HG02623 (cell line): ENCODE measurements around the gene LPP.

Experiments used
- ATAC-seq: cut with Tn5 transposase; IDR thresholded peaks from one replicate; pipeline ENCODE4 v1.9.1; 2021; ENCODE audit warnings: moderate library complexity; ENCODE audit not compliant: unreplicated experiment

LPP gene

DNA sequence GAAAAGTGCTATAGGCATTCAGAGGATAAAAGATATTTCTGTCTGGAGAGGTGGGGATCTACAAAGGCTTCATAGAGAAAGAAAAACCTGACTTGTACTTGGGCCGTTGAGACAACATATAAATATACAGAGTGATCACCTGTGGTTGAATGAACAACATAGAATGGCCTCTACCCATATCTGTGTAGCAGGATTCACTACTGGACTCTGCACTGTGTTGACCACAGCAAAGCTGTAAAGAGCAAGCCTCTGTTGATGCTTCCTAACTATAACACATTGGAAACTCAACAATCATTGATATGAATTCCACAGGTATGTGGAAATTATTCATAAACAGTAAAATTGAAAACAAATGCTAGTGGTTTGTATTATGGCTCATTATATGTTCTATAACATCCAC lies 19.1 kb upstream of the LPP start:
- ATAC-seq = no peak

DNA sequence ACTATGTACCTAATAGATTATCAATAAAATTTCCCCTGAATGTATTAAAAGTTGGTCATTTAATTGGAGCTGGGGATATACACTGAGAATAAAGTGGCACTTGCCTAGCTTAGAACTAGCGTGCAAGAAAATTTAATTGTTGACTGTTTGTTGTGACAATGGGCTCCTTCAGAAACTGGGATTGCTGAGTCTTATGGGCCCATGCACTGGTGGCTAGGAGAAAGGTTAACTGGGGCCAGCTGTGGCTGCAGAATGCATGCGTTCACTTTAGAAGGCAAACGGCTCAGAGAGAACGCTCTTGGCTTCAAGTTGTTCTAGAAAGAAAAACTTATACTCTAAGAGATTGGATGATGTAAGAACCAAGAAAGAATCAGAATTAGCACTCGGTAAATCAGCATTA lies 18.7 kb upstream of the LPP start:
- no peak for ATAC-seq

DNA sequence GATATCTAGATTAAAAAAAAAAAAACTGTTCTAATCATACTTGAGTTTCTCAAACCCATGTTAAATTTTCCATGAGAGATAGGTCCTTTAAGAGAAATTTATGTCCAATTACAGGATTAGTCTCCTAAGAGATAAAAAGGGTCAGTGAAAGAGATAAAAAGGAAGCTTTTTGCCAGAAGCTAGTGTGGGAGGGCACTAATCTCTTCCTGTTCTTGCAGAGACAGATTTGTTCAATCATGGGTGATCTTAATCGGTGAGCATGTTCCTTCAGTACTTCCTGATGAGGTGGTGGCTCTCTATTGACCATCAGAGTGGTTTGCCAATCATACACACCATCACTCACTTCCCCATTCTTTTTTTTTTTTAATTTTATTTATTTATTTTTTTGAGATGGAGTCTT lies 16.9 kb upstream of the LPP start:
- ATAC-seq = no peak

DNA sequence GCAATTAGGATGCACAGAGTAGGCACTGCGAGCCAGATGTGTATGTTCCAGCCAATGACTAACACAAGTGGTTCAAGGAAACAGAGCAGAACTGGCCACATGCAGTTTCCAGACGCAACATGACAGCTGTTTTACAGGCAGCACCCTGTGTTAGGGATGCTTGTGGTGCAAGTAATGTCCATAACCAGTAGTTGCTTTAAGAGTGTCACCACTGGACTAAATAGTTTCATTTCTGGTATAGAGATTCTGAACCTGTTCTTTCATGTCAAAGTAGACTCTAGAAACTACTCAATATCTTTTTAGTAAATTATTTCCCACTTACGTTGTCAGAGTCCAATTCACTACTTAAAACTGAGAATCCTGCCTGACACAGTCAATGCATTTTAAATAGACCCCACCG lies 14.5 kb upstream of the LPP start:
- ATAC-seq = no peak

DNA sequence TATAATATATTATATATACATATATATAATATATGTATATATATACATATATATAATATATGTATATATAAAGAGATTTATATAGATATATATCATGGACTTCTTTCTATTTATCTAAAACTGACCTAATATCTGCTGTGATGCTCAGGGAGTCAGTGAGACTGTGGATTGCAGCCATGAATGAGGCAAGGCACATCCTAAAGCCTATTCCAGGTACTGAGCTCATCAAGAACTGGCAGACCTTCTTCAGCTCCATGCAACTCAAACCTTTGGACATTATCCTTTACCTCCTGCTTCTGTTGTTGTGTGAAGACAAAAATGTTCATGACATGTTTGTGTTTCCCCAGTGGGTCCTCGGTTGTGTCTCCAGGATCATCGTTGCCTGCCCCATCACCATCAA lies 7.7 kb upstream of the LPP start:
- no peak for ATAC-seq

DNA sequence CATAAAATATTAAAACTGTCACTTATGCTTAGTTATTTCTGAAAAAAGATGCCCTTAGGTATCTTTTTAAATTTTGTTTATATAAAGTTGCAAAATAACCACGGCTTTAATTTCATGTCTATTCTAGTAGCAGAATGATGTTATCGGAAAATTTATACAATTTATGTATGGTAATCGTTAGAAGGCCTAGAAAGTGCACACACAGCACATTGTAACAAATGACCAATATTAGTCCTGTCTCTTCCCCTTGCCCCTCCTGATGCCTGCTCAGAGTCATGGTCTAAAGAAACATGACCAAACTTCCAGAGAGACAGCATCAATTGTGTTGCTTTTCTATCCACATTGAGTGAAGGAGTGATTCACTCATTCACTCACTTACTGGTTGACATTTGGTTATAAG lies 6.2 kb upstream of the LPP start:
- no peak for ATAC-seq

DNA sequence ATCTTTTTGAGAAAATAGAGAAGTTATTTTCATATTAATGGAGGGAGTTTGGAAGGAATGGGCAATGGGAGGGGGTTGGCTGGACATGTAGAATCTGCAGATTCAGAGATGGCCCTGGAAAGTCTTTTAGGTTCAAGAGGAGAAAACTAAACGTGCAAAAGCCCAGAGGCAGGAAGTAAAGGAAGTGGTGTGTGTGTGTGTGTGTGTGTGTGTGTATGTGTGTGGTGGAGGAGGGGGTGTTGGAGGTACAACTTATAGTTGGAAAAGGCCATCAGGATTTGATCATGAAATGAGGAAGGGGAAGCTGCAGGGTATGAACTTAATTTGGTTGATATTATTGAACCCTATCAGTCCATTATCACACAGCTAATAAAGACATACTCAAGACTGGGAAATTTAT lies 5.6 kb upstream of the LPP start:
- no peak for ATAC-seq

DNA sequence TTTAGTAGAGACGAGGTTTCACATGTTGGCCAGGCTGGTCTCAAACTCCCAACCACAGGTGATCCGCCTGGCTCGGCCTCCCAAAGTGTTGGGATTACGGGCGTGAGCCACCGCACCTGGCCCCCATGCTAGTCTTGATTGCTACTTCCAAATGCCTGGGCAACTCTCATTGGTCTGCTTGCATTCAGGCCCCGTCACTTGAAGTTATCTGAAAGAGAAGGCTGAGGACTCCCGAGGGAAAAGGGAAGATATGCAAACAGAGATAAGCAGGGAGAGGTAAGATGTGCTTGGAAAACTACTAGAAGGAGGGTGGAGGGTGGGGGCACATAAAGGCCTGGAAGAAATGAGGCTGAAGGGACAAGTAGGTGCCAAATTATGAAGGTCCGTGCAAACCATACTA lies 4.4 kb upstream of the LPP start:
- no peak for ATAC-seq

DNA sequence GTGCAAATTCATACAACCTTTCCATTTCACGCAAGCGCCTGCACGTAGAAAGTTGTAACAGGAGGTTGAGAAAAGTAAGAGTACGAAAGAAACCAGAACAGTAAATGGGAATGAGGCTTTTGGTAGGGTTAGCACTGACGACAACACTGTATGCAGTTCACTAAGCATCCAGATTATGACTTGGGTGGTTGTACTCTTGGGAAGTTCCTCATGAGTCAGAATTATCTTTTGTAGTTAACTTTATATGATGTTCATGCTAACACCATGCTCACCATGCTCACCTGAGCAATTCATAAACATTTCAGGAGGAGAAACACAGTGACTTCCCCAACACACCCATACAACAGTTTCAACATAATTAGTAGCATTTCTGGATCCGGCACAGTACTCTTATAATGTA lies 3.0 kb upstream of the LPP start:
- ATAC-seq = no peak

DNA sequence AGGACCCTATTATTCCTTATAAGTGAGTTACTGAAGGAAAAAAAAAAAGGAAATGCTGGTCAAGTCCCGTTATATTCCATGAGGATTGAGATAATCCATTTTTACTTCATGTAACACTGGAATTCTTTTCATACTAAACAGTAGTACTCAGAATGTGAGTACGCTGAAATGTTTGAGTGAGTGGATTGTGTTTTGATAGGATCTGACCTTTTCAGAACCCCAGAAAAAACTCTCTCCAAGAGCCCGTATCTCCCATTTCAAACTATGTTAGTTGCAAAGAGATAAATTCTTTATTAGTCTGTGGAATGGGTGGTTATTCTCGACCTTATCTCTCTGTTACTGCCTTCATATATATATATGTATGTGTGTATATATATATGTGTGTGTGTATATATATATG lies 2.5 kb upstream of the LPP start:
- ATAC-seq = no peak

DNA sequence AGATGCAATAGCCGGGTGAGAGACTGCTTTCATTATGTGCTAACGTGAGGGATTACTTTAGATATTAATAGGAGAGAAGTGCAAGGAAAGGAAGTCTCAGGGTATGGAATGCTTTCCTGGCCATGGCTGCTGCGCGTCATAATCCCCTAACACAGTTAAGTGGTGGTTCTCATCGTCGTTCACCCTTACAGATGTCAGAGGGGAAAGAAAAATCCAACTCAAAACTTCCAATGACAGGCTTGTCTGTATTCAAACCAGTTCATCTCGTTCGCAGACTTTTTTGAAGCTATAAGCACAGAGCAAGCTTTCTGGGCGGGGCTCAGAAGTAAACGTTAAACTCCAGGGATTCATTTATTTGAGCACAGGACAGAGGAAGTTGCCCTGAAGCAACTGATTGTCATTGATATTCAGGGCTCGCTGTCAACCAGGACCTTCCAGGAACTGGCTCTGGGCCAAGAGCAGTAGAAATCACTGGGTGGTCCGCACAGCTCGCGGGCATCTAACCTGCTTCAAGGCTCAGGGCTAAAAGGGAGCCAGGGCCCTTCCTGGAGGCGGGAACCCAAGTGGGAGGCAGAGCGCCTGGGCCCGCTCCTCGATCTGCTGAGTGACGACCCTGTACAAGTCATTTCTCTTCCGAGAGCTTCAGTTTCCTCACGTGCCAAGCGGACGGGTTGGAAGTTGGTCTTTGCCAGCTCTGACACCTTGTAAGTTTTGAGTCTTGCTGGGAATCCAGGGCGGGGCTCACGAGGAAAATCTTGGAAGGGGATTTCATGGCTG lies 1.1 kb upstream of the LPP start:
- ATAC-seq = no peak

DNA sequence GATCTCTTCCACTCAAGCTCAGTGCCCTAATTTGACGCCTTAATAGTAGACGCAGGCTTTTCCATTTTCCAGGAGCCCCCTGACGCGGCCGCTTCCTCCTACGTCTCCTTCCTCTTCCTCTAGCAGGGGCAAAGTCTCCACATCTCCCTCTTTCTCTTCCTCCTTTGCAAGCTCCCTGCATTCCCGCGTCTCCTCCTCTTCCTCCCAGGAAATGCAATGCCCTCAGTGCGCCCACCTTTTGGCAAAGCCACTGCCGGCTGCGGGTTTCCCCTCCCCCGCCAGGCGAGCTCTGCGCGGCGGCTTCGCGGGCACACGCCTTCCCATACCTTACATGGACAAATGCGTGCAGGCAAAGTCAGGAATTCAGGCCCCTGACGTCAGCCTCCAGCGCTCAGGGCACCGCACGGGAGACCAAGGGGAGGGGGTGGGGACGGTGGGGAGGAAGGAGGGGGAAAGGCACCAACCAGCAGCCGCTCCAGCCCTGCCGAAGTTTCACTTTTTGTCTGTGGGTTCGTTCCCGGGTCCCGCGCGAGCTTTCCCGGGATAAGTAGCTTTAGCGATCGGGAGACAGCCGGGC lies 432 bp upstream of the LPP start:
- ATAC-seq = peak; percentile 6

DNA sequence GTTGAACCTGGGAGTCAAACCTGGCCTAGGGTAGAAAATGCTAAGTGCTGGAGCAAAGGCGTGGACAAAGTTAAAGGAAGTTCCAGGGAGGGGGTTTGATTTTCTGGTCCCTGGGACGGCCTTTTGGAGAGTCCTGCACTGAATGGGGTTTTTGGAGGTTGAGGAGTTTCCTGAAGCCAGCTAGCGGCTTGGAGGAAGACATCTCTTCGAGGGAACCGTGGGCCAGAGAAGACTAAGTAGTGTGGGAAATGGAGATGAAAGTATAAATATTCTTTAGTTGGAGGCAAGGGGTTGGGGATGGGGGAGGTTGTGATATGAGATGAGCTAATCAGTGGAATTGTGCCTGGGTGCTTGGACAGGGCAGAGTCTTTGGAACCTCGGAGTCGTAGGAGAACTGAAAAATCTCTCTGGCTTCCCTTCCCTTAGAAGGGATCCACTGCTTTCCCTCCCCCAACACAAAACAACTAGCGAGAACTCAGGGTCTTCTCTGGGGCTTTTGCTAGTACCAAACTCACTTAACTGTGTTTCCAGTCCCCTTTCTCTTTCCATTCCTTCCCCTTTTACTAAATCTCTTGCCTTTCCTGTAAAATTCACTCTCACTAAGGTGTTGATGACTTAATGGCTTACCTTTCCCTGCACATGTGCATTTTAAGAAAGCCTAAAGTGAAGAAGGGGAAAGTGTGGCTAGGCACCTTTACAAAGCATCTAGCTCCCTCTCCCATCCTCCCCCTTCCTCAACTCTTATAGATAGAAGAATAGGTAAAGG lies 1.0 kb downstream of the LPP start:
- no peak for ATAC-seq

DNA sequence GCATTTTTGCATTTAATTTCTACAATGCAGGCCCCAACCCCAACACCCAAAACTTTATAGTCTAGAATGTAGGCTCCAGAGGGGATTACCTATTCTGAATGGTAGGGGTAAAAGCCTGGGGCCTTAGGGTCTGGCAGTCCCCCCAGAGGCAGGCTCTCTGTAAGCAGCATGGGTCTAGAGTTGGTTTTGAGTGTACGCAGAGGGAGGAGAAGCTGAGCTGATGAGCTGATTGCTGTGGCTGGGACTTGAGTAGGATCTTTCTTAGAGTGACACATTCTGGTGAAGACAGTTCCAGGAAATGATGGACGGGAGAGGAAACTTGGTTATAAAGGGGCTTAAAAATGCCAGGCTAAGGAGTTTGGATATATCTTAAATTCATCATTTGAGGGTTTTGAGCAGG lies 2.1 kb downstream of the LPP start:
- ATAC-seq = no peak

DNA sequence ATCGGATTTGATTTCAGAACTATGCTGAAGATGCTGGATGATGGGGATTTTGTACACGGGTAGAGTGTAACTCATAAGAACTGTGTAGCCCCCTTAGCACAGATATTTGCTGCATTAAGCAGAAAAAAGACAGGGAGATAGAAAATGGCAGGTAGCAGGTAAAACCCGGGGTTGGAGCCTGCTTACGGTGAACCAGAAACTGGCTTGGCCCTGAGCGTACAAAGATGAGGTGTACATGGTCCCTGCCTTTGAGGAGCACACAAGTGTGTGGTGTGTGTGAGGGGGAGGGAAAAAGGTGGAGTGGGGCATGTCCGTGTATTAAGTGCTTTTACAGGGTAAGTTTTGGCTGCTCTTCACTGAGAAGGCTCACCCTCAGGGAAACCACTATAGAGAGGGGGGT lies 3.5 kb downstream of the LPP start:
- ATAC-seq = no peak

DNA sequence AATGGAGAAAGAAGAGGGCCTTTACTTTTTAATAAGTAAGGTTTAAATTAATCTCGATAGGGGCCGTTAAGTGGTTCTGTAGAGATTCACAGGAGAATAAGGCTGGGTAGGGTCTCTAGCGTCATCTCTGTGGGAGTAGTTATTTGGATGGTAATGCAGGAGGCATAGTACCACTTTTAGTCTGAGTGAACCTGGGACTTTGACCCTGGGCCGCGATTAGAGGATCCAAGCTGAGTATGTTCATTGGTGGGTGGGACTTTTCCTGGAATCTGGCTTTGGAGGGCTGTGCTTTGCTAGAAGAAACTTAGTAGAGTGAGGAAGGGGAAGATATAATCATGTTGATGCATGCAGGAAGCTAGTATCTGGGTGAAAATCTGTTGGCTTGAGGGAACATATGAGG lies 4.0 kb downstream of the LPP start:
- no peak for ATAC-seq

DNA sequence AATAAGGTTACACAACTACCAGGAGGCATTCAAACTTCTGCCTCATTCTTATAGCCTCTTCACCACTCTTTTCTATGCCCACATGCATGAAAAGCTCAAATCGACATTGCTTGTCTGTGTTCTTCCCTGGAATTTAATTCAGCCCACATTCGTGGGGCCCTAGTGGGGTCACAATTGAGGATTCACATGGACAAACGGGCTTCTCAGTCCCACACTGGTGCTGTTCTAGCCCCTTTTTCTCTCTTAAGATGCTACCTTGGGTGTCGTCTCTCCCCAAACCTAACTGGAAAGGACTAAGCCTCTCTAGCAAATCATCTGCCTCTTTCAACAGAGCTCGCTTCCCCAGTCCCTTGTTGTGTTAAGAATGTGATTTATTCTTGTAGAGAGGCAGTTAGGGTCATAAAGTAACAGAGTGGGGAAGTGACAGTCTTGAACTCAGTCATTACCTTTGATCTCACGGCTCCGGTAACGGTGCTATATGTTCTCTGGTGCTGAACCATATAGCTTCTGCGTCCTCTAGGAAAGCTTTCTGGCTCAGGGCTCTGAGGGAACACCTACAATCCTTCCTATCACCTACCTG lies 4.9 kb downstream of the LPP start:
- no peak for ATAC-seq

DNA sequence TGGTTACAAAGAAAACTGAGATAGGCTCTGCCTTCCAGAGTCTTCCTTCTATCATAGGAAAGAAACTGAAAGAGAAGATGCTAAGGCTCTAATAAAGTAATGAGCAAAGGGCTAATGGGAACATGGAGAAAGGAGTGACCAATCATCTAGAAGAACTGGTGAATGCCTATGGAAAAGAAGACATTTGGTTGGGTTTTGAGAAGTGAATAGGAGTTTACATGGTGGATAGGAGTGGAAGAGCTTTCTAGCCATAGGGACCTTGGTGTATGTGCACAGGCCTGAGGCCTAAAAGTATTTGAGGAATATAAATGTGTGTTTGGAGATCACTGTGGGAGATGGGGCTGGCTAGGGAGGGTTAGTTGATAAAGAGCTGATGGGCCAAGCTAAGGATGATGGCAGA lies 6.8 kb downstream of the LPP start:
- no peak for ATAC-seq

DNA sequence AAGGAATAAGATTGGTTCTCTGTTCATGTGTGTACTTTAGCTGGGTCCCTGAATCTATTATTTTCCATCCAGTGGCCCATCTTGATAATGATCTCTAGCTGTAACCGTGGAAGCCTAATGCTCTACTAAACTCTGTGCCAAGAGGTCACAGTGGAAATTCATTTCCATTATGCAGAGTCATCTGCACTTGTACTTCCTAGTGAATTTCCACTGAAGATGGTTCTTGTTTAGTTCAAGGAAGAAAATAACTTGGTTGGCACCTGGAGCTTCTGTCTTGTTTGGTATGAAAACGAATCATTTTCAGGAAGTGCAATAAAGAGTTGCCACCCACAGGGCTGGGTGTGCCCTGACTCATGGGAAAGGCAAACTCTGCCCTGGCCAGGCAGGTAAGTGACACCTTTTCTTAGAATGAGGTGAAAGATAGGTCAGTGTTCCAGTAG lies 10.3 kb downstream of the LPP start:
- no peak for ATAC-seq

DNA sequence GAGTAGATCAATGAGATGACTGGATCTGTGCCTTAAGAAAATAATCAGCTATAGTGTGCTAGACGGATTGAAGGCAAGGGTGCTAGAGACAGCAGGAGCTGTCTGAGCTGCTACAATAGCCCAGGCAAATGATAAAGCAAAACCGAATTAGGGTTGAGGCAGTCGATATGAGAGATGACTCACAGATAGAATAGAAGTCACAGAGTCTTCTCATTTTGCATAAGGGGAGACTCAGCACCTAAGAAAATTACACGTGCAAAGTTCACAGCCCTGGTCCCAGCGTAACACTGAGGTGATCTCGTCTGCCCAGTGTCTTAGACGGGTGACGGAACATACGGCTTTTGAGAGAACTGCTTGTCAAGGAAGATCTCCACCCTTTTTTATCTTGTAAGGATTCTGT lies 11.6 kb downstream of the LPP start:
- no peak for ATAC-seq

DNA sequence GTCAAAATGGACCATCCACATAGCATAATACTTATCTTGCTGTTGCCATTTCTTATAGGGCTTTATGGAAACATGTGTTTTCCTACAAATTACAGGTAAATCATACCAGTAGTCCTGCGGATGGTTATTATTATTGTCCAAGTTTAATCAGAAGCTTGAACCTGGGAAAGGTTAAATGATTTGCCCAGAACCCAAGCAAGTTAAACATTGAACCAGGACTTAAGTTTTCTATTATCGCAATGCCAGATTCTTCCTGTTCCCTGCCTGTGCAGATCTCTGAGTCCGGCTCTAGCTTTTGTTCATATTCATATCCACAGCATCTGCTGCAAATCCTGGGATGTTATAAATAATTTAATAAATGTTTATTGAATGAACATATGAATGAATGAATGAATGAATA lies 12.5 kb downstream of the LPP start:
- ATAC-seq = no peak

DNA sequence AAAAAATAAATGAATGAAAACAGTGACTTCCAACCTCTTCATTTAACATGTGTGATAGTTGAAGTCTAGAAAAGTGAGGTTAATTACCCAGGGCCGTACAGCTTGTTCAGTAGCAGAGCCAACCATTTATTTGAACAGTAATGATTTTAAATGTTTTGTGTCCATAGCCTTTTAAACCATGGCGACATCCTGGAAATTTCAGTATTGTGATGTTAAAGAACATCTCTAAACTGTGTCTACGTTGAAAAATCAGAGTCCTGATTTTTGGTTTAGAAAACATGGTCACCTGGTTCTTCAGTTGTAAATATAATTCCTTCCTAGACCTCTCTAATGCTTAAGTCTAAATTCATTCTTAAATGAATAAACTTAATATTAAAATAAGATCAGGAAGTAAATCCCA lies 14.2 kb downstream of the LPP start:
- no peak for ATAC-seq
